Activated CD4-positive, alpha-beta T cell treated with anti-CD3 and anti-CD28 coated beads for 48 hours (primary cell): ENCODE data around the gene TBC1D8.

Source experiments
- DNase-seq: peaks from one replicate; pipeline ENCODE4 v3.0.0-alpha.2; 2020

TBC1D8 gene

GRCh38 chr2:100991404-100991773 is 159.8 kb downstream of the TBC1D8 start:
- no peak for DNase-seq

GRCh38 chr2:100990650-100991403 is 160.4 kb downstream of the TBC1D8 start:
- DNase-seq = no peak

- no peak for DNase-seq
Measured at GRCh38 chr2:100990166-100990565, 161.0 kb downstream of the TBC1D8 start.

- DNase-seq = no peak
Measured at GRCh38 chr2:100989666-100990065, 161.5 kb downstream of the TBC1D8 start.

- DNase-seq = no peak
Measured at GRCh38 chr2:100988630-100989417, 162.4 kb downstream of the TBC1D8 start.

GRCh38 chr2:100987974-100988373 is 163.2 kb downstream of the TBC1D8 start:
- DNase-seq = no peak

- DNase-seq = no peak
Measured at GRCh38 chr2:100987536-100987935, 163.6 kb downstream of the TBC1D8 start.

- DNase-seq = no peak
Measured at GRCh38 chr2:100986157-100986556, 165.0 kb downstream of the TBC1D8 start.

- peak; percentile 84 for DNase-seq
Measured at GRCh38 chr2:100984892-100985307, 166.3 kb downstream of the TBC1D8 start.

GRCh38 chr2:100983684-100984310 is 167.4 kb downstream of the TBC1D8 start:
- DNase-seq = no peak

- DNase-seq = no peak
Measured at GRCh38 chr2:100983201-100983600, 168.0 kb downstream of the TBC1D8 start.

- no peak for DNase-seq
Measured at GRCh38 chr2:100982431-100982861, 168.7 kb downstream of the TBC1D8 start.

- DNase-seq = no peak
Measured at GRCh38 chr2:100981011-100981410, 170.2 kb downstream of the TBC1D8 start.

GRCh38 chr2:100980046-100980445 is 171.1 kb downstream of the TBC1D8 start:
- DNase-seq = no peak

- no peak for DNase-seq
Measured at GRCh38 chr2:100978582-100979191, 172.5 kb downstream of the TBC1D8 start.

GRCh38 chr2:100977511-100977910 is 173.7 kb downstream of the TBC1D8 start:
- DNase-seq = no peak

GRCh38 chr2:100976645-100977391 is 174.4 kb downstream of the TBC1D8 start:
- no peak for DNase-seq

- no peak for DNase-seq
Measured at GRCh38 chr2:100976061-100976460, 175.1 kb downstream of the TBC1D8 start.

- no peak for DNase-seq
Measured at GRCh38 chr2:100975521-100975785, 175.7 kb downstream of the TBC1D8 start.

GRCh38 chr2:100974712-100975520 is 176.3 kb downstream of the TBC1D8 start:
- DNase-seq = no peak

GRCh38 chr2:100972452-100972851 is 178.7 kb downstream of the TBC1D8 start:
- DNase-seq = no peak

- no peak for DNase-seq
Measured at GRCh38 chr2:100971221-100971620, 180.0 kb downstream of the TBC1D8 start.
